Measurements from ENCODE around the gene ZNF525. TPM values are rescaled to one million over a fixed set of nuclear protein-coding genes. Genes with fewer than 3 reads are reported as not detected.
A peak's percentile ranks its signal among the peaks of the same experiment; 100 is the strongest.
"Not testable (repeated sequence)": the region's sequence is repeated elsewhere in the genome, so short reads cannot be mapped to it uniquely, and the experiment has no call there.

Gene ZNF525
- total RNA-seq, 1 experiment from 2014 or later, result 23.4 TPM

GRCh38 chr19:53357821-53358581 is 7.5 kb upstream of the ZNF525 start:
- Histone ChIP-seq H3K27me3 (ENCODE audit: control insufficient read depth, insufficient read depth, low read length) (no peaks in the 10 kb centered on the region), H3K9me3 (ENCODE audit: control insufficient read depth, insufficient read depth, low read depth, low read length) (peaks cover 34% of the 10 kb centered on the region), H3K36me3 (ENCODE audit: control insufficient read depth, insufficient read depth, low read length) (no peaks in the 10 kb centered on the region), H3K27ac (ENCODE audit: low read length) (no peak overlapping the region), H3K4me1 (ENCODE audit: control insufficient read depth, insufficient read depth, low read length) (no peaks in the 10 kb centered on the region), H3K4me3 (ENCODE audit: low read depth in 2 of 2, low read length in 2 of 2) (no peak overlapping the region)
- no TSS peak for BruUV-seq (replicated peaks)
- TF ChIP-seq POLR2AphosphoS5 (IDR thresholded peaks at IDR 0.05; ENCODE audit: low read depth, low read length), result no peak
- TF ChIP-seq, protein P1, sequence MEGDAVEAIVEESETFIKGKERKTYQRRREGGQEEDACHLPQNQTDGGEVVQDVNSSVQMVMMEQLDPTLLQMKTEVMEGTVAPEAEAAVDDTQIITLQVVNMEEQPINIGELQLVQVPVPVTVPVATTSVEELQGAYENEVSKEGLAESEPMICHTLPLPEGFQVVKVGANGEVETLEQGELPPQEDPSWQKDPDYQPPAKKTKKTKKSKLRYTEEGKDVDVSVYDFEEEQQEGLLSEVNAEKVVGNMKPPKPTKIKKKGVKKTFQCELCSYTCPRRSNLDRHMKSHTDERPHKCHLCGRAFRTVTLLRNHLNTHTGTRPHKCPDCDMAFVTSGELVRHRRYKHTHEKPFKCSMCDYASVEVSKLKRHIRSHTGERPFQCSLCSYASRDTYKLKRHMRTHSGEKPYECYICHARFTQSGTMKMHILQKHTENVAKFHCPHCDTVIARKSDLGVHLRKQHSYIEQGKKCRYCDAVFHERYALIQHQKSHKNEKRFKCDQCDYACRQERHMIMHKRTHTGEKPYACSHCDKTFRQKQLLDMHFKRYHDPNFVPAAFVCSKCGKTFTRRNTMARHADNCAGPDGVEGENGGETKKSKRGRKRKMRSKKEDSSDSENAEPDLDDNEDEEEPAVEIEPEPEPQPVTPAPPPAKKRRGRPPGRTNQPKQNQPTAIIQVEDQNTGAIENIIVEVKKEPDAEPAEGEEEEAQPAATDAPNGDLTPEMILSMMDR (IDR thresholded peaks at IDR 0.05), result no peak
- peak; percentile 56; the same call in 1 of the 2 replicates for ATAC-seq
- in situ Hi-C loops (cut with HindIII; ENCODE audit: low pct_unique_long_range_greater_than_20kb, low sequenced_read_pairs) (no loop called here), intact Hi-C loops (cut with micrococcal nuclease; ENCODE audit: unreplicated experiment) (no loop called here)
- DNase-seq (ENCODE audit: low read depth, low spot score), result no peak
- POLR2A ChIA-PET, result no interaction called here
- CTCF ChIA-PET, result interaction anchor here (0.7 kb wide), 1 partner anchor 40 kb away, joined by 3 read pairs; no protein-coding TSS in a partner anchor

GRCh38 chr19:53360056-53360455 is 5.4 kb upstream of the ZNF525 start:
- intact Hi-C loops (cut with micrococcal nuclease; ENCODE audit: unreplicated experiment), result loop anchor here (5.0 kb wide), 1 partner anchor 163 kb away; no protein-coding TSS in a partner anchor
- H3K27me3 ChIP-seq (ENCODE audit: control insufficient read depth, insufficient read depth, low read length); in situ Hi-C loops (cut with HindIII; ENCODE audit: low pct_unique_long_range_greater_than_20kb, low sequenced_read_pairs); DNase-seq (ENCODE audit: low read depth, low spot score); H3K27ac ChIP-seq (ENCODE audit: low read length); H3K4me3 ChIP-seq (ENCODE audit: low read depth in 2 of 2, low read length in 2 of 2); H3K36me3 ChIP-seq (ENCODE audit: control insufficient read depth, insufficient read depth, low read length); H3K4me1 ChIP-seq (ENCODE audit: control insufficient read depth, insufficient read depth, low read length); ATAC-seq; POLR2A ChIA-PET; BruUV-seq (replicated peaks): not testable (repeated sequence)
- CTCF ChIA-PET, result interaction anchor here (1.2 kb wide), 1 partner anchor 613 kb away, joined by 3 read pairs; no protein-coding TSS in a partner anchor
- peaks cover 15% of the 10 kb centered on the region for H3K9me3 ChIP-seq (ENCODE audit: control insufficient read depth, insufficient read depth, low read depth, low read length)

- Histone ChIP-seq H3K9me3 (ENCODE audit: control insufficient read depth, insufficient read depth, low read depth, low read length) (no peaks in the 10 kb centered on the region), H3K27me3 (ENCODE audit: control insufficient read depth, insufficient read depth, low read length) (no peaks in the 10 kb centered on the region), H3K36me3 (ENCODE audit: control insufficient read depth, insufficient read depth, low read length) (no peaks in the 10 kb centered on the region), H3K4me1 (ENCODE audit: control insufficient read depth, insufficient read depth, low read length) (peaks cover 3% of the 10 kb centered on the region), H3K27ac (ENCODE audit: low read length) (peak overlapping the region; percentile 93), H3K4me3 (ENCODE audit: low read depth in 2 of 2, low read length in 2 of 2) (peak overlapping the region; percentile 87 to 91)
- ATAC-seq (peak; percentile 81), DNase-seq (ENCODE audit: low read depth, low spot score) (no peak)
- POLR2A ChIA-PET, result interaction anchor here (0.6 kb wide), 1 partner anchor 21 kb away, joined by 11 read pairs; no protein-coding TSS in a partner anchor
- CTCF ChIA-PET, result interaction anchor here (0.6 kb wide), 1 partner anchor 1675 kb away, joined by 4 read pairs; no protein-coding TSS in a partner anchor
- in situ Hi-C loops (cut with HindIII; ENCODE audit: low pct_unique_long_range_greater_than_20kb, low sequenced_read_pairs) (no loop called here), intact Hi-C loops (cut with micrococcal nuclease; ENCODE audit: unreplicated experiment) (no loop called here)
- BruUV-seq (replicated peaks), result TSS peak; percentile 83
- TF ChIP-seq SIN3A (IDR thresholded peaks at IDR 0.05; ENCODE audit: borderline replicate concordance, insufficient read depth, low read depth, low read length), result 0 out of 2 replicates have a peak, but pooled peaks have one; percentile 25
- TF ChIP-seq, protein P1 (IDR thresholded peaks at IDR 0.05), result no peak
- no peak for TF ChIP-seq POLR2AphosphoS5 (IDR thresholded peaks at IDR 0.05; ENCODE audit: low read depth, low read length)
- TF ChIP-seq REST (IDR thresholded peaks at IDR 0.05; ENCODE audit: insufficient read depth in 1 of 2, low read depth in 2 of 2, low read length in 1 of 2), result no peak
Measured at GRCh38 chr19:53365899-53366493, 491 bp downstream of the ZNF525 start.

All from Panc1 (cell line).